ENCODE results near the gene SMIM38. TPM values are rescaled to one million over a fixed set of nuclear protein-coding genes. Genes with fewer than 3 reads are reported as not detected.
A peak's percentile ranks its signal among the peaks of the same experiment; 100 is the strongest.

The SMIM38 gene
- total RNA-seq (1 to 10 TPM; 1.4 to 1.8 TPM), polyA plus RNA-seq (not detected)

- Histone ChIP-seq H3K4me3 (ENCODE audit: low read length) (no peak within 1 kb of the TSS), H3K27me3 (ENCODE audit: insufficient read depth, low read length, poor library complexity, severe bottlenecking) (no peaks in the 10 kb centered on the region), H3K36me3 (ENCODE audit: insufficient read depth, low read length) (no peaks in the 10 kb centered on the region), H3K4me1 (ENCODE audit: insufficient read depth, low read length) (no peaks in the 10 kb centered on the region), H3K9me3 (ENCODE audit: low read length) (no peaks in the 10 kb centered on the region), H3K27ac (ENCODE audit: low read depth, low read length) (no peak within 1 kb of the TSS)
- H3K36me3 Mint-ChIP-seq = no peaks in the 10 kb centered on the region
- H3K4me3 Mint-ChIP-seq = no peak within 1 kb of the TSS
- H3K27ac Mint-ChIP-seq = no peak within 1 kb of the TSS
- H3K4me1 Mint-ChIP-seq = no peaks in the 10 kb centered on the region
- ChIA-PET POLR2A (no interaction called here), CTCF (no interaction called here)
- peaks cover 14 to 16% of the 10 kb centered on the region in 2 donors for H3K27me3 Mint-ChIP-seq
- no peak for DNase-seq
- H3K9me3 Mint-ChIP-seq = peaks cover 0 to under 1% (median 0%) of the 10 kb centered on the region in 5 donors
Measured at GRCh38 chr11:69155302-69156234, at the start of gene SMIM38. TSS of gene SMIM38 (plus strand) at chr11:69155935. CDS start at chr11:69157847, 1,912 bp downstream.

GRCh38 chr11:69106031-69106811 lies 49.5 kb upstream of the SMIM38 start:
- H3K4me1 ChIP-seq (ENCODE audit: insufficient read depth, low read length) = no peaks in the 10 kb centered on the region
- no peaks in the 10 kb centered on the region for H3K9me3 ChIP-seq (ENCODE audit: low read length)
- no peaks in the 10 kb centered on the region for H3K27me3 ChIP-seq (ENCODE audit: insufficient read depth, low read length, poor library complexity, severe bottlenecking)
- no peaks in the 10 kb centered on the region for H3K36me3 ChIP-seq (ENCODE audit: insufficient read depth, low read length)
- peaks cover 7 to 24% of the 10 kb centered on the region in 2 donors for H3K27me3 Mint-ChIP-seq
- peaks cover 0 to 6% (median 0%) of the 10 kb centered on the region in 5 donors for H3K9me3 Mint-ChIP-seq
- H3K27ac ChIP-seq (ENCODE audit: low read depth, low read length) = no peak overlapping the region
- H3K4me3 ChIP-seq (ENCODE audit: low read length) = no peak overlapping the region
- ChIA-PET POLR2A (no interaction called here), CTCF (no interaction called here)
- peaks cover 0 to 8% (median 0%) of the 10 kb centered on the region in 3 donors for H3K36me3 Mint-ChIP-seq
- H3K4me1 Mint-ChIP-seq = no peaks in the 10 kb centered on the region
- no peak overlapping the region for H3K4me3 Mint-ChIP-seq
- no peak overlapping the region for H3K27ac Mint-ChIP-seq
- DNase-seq = no peak

- POLR2A ChIA-PET = no interaction called here
- Histone ChIP-seq H3K9me3 (ENCODE audit: low read length) (no peaks in the 10 kb centered on the region), H3K4me1 (ENCODE audit: insufficient read depth, low read length) (no peaks in the 10 kb centered on the region), H3K27me3 (ENCODE audit: insufficient read depth, low read length, poor library complexity, severe bottlenecking) (no peaks in the 10 kb centered on the region), H3K36me3 (ENCODE audit: insufficient read depth, low read length) (no peaks in the 10 kb centered on the region), H3K4me3 (ENCODE audit: low read length) (no peak overlapping the region), H3K27ac (ENCODE audit: low read depth, low read length) (no peak overlapping the region)
- no peak overlapping the region for H3K4me3 Mint-ChIP-seq
- peaks cover 7 to 22% of the 10 kb centered on the region in 2 donors for H3K27me3 Mint-ChIP-seq
- no peak for DNase-seq
- H3K4me1 Mint-ChIP-seq = no peaks in the 10 kb centered on the region
- peaks cover 0 to 6% (median 0%) of the 10 kb centered on the region in 5 donors for H3K9me3 Mint-ChIP-seq
- H3K27ac Mint-ChIP-seq = no peak overlapping the region
- CTCF ChIA-PET = no interaction called here
- H3K36me3 Mint-ChIP-seq = peaks cover 0 to 8% (median 2%) of the 10 kb centered on the region in 3 donors
Measured at GRCh38 chr11:69107413-69107812, 48.3 kb upstream of the SMIM38 start.

GRCh38 chr11:69108030-69108429 lies 47.7 kb upstream of the SMIM38 start:
- H3K4me1 Mint-ChIP-seq = no peaks in the 10 kb centered on the region
- Histone ChIP-seq H3K36me3 (ENCODE audit: insufficient read depth, low read length) (no peaks in the 10 kb centered on the region), H3K27ac (ENCODE audit: low read depth, low read length) (no peak overlapping the region), H3K27me3 (ENCODE audit: insufficient read depth, low read length, poor library complexity, severe bottlenecking) (no peaks in the 10 kb centered on the region), H3K9me3 (ENCODE audit: low read length) (no peaks in the 10 kb centered on the region), H3K4me3 (ENCODE audit: low read length) (no peak overlapping the region), H3K4me1 (ENCODE audit: insufficient read depth, low read length) (no peaks in the 10 kb centered on the region)
- peaks cover 4 to 19% of the 10 kb centered on the region in 2 donors for H3K27me3 Mint-ChIP-seq
- ChIA-PET POLR2A (no interaction called here), CTCF (no interaction called here)
- H3K4me3 Mint-ChIP-seq = no peak overlapping the region
- H3K9me3 Mint-ChIP-seq = peaks cover 0 to 6% (median 0%) of the 10 kb centered on the region in 5 donors
- H3K36me3 Mint-ChIP-seq = peaks cover 0 to 8% (median 2%) of the 10 kb centered on the region in 3 donors
- DNase-seq = no peak
- H3K27ac Mint-ChIP-seq = peak overlapping the region in 1 of 8 donors; percentile 17

- no peaks in the 10 kb centered on the region for H3K9me3 ChIP-seq (ENCODE audit: low read length)
- peaks cover 0 to 8% (median 2%) of the 10 kb centered on the region in 3 donors for H3K36me3 Mint-ChIP-seq
- ChIA-PET CTCF (no interaction called here), POLR2A (no interaction called here)
- H3K36me3 ChIP-seq (ENCODE audit: insufficient read depth, low read length) = no peaks in the 10 kb centered on the region
- DNase-seq = no peak
- H3K27me3 Mint-ChIP-seq = peaks cover 4 to 16% of the 10 kb centered on the region in 2 donors
- no peak overlapping the region for H3K27ac ChIP-seq (ENCODE audit: low read depth, low read length)
- H3K27ac Mint-ChIP-seq = no peak overlapping the region
- no peaks in the 10 kb centered on the region for H3K27me3 ChIP-seq (ENCODE audit: insufficient read depth, low read length, poor library complexity, severe bottlenecking)
- peaks cover 0 to 6% (median 0%) of the 10 kb centered on the region in 5 donors for H3K9me3 Mint-ChIP-seq
- no peaks in the 10 kb centered on the region for H3K4me1 Mint-ChIP-seq
- H3K4me1 ChIP-seq (ENCODE audit: insufficient read depth, low read length) = no peaks in the 10 kb centered on the region
- H3K4me3 Mint-ChIP-seq = no peak overlapping the region
- H3K4me3 ChIP-seq (ENCODE audit: low read length) = no peak overlapping the region
Measured at GRCh38 chr11:69108559-69108958, 47.2 kb upstream of the SMIM38 start.

- POLR2A ChIA-PET = no interaction called here
- H3K27ac Mint-ChIP-seq = no peak overlapping the region
- H3K36me3 Mint-ChIP-seq = peaks cover 0 to 8% (median 2%) of the 10 kb centered on the region in 3 donors
- Histone ChIP-seq H3K27ac (ENCODE audit: low read depth, low read length) (no peak overlapping the region), H3K27me3 (ENCODE audit: insufficient read depth, low read length, poor library complexity, severe bottlenecking) (no peaks in the 10 kb centered on the region), H3K4me3 (ENCODE audit: low read length) (no peak overlapping the region), H3K36me3 (ENCODE audit: insufficient read depth, low read length) (no peaks in the 10 kb centered on the region), H3K4me1 (ENCODE audit: insufficient read depth, low read length) (no peaks in the 10 kb centered on the region), H3K9me3 (ENCODE audit: low read length) (no peaks in the 10 kb centered on the region)
- no peak for DNase-seq
- no peak overlapping the region for H3K4me3 Mint-ChIP-seq
- CTCF ChIA-PET = no interaction called here
- H3K27me3 Mint-ChIP-seq = peaks cover 4 to 13% of the 10 kb centered on the region in 2 donors
- H3K9me3 Mint-ChIP-seq = peaks cover 0 to 6% (median 0%) of the 10 kb centered on the region in 5 donors
- H3K4me1 Mint-ChIP-seq = no peaks in the 10 kb centered on the region
Measured at GRCh38 chr11:69109101-69109500, 46.6 kb upstream of the SMIM38 start.

- H3K4me3 ChIP-seq (ENCODE audit: low read length) = no peak overlapping the region
- Mint-ChIP-seq H3K36me3 (peaks cover 0 to 8% (median 2%) of the 10 kb centered on the region in 3 donors), H3K27ac (no peak overlapping the region), H3K27me3 (peaks cover 4 to 14% of the 10 kb centered on the region in 2 donors), H3K4me1 (no peaks in the 10 kb centered on the region), H3K9me3 (peaks cover 0 to 6% (median 0%) of the 10 kb centered on the region in 5 donors), H3K4me3 (no peak overlapping the region)
- H3K36me3 ChIP-seq (ENCODE audit: insufficient read depth, low read length) = no peaks in the 10 kb centered on the region
- no peaks in the 10 kb centered on the region for H3K4me1 ChIP-seq (ENCODE audit: insufficient read depth, low read length)
- ChIA-PET CTCF (no interaction called here), POLR2A (no interaction called here)
- no peak for DNase-seq
- no peaks in the 10 kb centered on the region for H3K9me3 ChIP-seq (ENCODE audit: low read length)
- no peaks in the 10 kb centered on the region for H3K27me3 ChIP-seq (ENCODE audit: insufficient read depth, low read length, poor library complexity, severe bottlenecking)
- H3K27ac ChIP-seq (ENCODE audit: low read depth, low read length) = no peak overlapping the region
Measured at GRCh38 chr11:69110451-69110850, 45.3 kb upstream of the SMIM38 start.
